Ectodermal cell (in vitro differentiated cells): ENCODE measurements around the gene ATP6V0A1.
A peak's percentile ranks its signal among the peaks of the same experiment; 100 is the strongest.

Experiments used
- H3K27ac ChIP-seq: 2 replicates; pipeline ENCODE4 v1.7.0; 2013; ENCODE audit warnings: mild to moderate bottlenecking, low read depth, low read length; ENCODE audit not compliant: insufficient read depth, poor library complexity, severe bottlenecking
- H3K27me3 ChIP-seq: 2 replicates; pipeline ENCODE4 v1.7.0; 2013; ENCODE audit warnings: mild to moderate bottlenecking, low read length; ENCODE audit not compliant: insufficient read depth, control insufficient read depth, poor library complexity, severe bottlenecking
- H3K36me3 ChIP-seq: one replicate; pipeline ENCODE4 v1.7.0; 2013; ENCODE audit warnings: low read length; ENCODE audit not compliant: control insufficient read depth, insufficient read depth
- H3K4me1 ChIP-seq: one replicate; pipeline ENCODE4 v1.7.0; 2013; ENCODE audit warnings: low read length; ENCODE audit not compliant: control insufficient read depth, insufficient read depth
- H3K4me3 ChIP-seq: 2 replicates; pipeline ENCODE4 v1.7.0; 2013; ENCODE audit warnings: low read depth, low read length, control low read depth; ENCODE audit not compliant: insufficient read depth
- H3K9me3 ChIP-seq: 2 replicates; pipeline ENCODE4 v1.7.0; 2013; ENCODE audit warnings: mild to moderate bottlenecking, low read length, moderate library complexity; ENCODE audit not compliant: control insufficient read depth
- WGBS, 2 experiments: methylation state at CpG; one replicate each; pipeline ENCODE4 v1.1.7; 2013; ENCODE audit warnings: missing lambda C conversion rate in 2 of 2; 5-methylcytosine and 5-hydroxymethylcytosine counted together

The ATP6V0A1 gene

GRCh38 chr17:42421507-42422338 is 37.0 kb upstream of the ATP6V0A1 start:
- H3K9me3 ChIP-seq, result no peaks in the 10 kb centered on the region
- peaks cover 40% of the 10 kb centered on the region for H3K27me3 ChIP-seq
- H3K36me3 ChIP-seq, result no peaks in the 10 kb centered on the region
- no peak overlapping the region for H3K27ac ChIP-seq
- peak overlapping the region; percentile 59 for H3K4me3 ChIP-seq
- WGBS, 2 experiments, result 1% methylated on average over 59 of the region's 59 CpGs
- peaks cover 6% of the 10 kb centered on the region for H3K4me1 ChIP-seq

DNA sequence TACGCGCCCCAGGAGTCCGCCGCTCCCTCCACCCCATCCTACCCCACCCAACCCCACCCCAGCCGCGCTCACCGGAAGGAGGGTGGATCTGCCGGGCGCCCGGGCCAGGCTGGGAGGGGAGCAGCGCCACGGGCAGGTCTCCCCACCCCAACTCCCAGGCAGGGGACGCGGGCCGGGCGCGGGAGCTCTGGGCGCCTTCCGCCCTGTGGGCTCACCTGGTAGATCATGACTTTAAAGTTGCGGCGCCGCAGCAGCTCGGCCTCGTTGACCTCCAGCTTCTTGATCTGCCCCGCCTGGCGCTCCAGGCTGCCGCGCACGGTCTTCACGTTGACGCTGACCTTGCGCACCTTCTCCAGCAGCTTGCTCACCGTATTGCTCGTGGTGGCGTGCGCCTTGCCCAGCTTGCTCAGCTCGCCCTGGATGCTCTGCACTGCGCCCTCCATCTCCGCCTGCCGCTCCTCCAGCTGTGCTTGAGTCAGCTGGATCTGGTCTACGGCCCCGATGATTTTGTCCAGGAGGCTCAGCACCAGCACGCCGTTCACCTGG is 36.2 kb upstream of the ATP6V0A1 start:
- Histone ChIP-seq H3K4me3 (peak overlapping the region; percentile 59), H3K36me3 (no peaks in the 10 kb centered on the region), H3K27me3 (peaks cover 40% of the 10 kb centered on the region), H3K9me3 (no peaks in the 10 kb centered on the region), H3K4me1 (peaks cover 6% of the 10 kb centered on the region), H3K27ac (no peak overlapping the region)
- 0 to 1% methylated on average over 44 of the region's 44 CpGs for WGBS, 2 experiments

GRCh38 chr17:42422958-42423712 is 35.5 kb upstream of the ATP6V0A1 start, which contains the start of gene CAVIN1:
Gene CAVIN1 (minus strand): TSS chr17:42423256. CDS start chr17:42423097, 159 bp downstream.
- peak within 1 kb of the TSS; percentile 59 for H3K4me3 ChIP-seq
- WGBS, 2 experiments, result 1 to 2% methylated on average over 57 to 58 of the region's 58 CpGs
- peaks cover 40% of the 10 kb centered on the region for H3K27me3 ChIP-seq
- peaks cover 6% of the 10 kb centered on the region for H3K4me1 ChIP-seq
- H3K27ac ChIP-seq, result no peak within 1 kb of the TSS
- H3K9me3 ChIP-seq, result no peaks in the 10 kb centered on the region
- no peaks in the 10 kb centered on the region for H3K36me3 ChIP-seq

GRCh38 chr17:42423766-42424165 is 34.9 kb upstream of the ATP6V0A1 start:
- Histone ChIP-seq H3K9me3 (no peaks in the 10 kb centered on the region), H3K36me3 (no peaks in the 10 kb centered on the region), H3K27me3 (peaks cover 40% of the 10 kb centered on the region), H3K4me3 (peak overlapping the region; percentile 59), H3K27ac (no peak overlapping the region), H3K4me1 (peaks cover 6% of the 10 kb centered on the region)
- WGBS, 2 experiments, result 65 to 72% methylated on average over 11 of the region's 11 CpGs

DNA sequence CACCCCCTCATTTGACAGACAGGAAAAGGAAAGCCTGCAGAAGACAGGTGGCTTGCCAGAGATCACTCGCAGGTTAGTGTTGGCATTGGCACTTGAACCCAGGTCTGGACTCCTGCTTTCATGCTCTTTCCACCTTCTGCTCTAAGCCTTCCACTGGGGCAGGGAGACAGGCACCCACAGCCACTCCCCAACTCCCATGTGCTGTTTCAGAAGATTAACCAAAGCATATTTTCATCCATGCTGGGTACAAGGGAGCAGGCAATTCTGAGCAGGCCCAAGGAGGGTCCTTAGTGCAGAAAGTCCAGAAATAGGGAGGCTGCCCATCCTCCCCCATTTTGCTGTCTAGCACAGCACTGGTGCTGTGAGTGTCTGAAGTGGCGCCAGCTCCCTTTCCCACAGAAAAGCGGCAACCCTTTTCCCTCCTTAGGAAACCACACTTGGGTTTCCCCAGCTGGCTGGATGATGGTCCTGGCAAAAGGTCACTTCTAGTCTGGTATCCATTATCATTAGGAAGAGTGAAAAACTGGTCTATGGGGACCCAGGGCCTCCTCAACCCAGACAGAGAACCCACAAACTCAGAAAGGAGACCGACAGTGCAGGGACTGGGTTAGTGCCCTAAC is 33.6 kb upstream of the ATP6V0A1 start:
- WGBS, 2 experiments, result 82 to 91% methylated on average over 4 of the region's 4 CpGs
- Histone ChIP-seq H3K4me1 (peaks cover 6% of the 10 kb centered on the region), H3K27me3 (peaks cover 37% of the 10 kb centered on the region), H3K4me3 (no peak overlapping the region), H3K9me3 (no peaks in the 10 kb centered on the region), H3K36me3 (no peaks in the 10 kb centered on the region), H3K27ac (no peak overlapping the region)

DNA sequence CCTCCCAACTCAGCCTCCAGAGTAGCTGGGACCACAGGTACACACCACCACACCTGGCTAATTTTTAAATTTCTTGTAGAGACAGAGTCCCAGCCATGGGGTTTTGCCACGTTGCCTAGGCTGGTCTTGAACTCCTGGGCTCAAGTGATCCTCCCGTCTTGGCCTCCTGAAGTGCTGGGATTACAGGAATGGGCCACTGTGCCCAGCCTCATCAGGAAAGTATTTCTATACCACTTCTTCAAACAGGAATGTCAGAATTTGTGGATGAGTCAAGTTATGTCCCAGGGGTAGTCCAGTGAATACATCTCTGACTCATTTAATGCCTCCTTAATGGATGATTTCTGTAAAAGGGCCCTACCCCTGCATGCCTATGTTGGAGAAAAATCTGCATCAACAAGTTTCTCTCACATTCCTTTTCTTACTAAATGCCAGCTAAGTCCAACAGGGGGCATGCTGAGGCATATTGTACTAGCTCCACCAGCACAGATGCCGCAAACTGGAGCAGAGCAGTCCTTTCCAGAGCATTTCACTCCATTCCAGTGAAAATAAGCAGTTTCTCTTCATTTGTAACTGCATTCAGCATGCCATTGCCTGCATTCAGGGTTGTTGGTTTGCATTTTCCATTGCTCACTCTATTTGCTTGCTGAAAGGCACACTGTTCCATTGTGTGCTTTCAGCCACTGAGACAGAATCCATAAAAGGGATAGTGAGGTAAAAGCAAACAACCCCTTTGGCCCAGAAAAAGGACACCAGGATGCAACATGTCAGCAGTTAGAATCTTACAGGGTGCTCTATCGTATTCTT is 30.3 kb upstream of the ATP6V0A1 start:
- 66 to 75% methylated on average over 4 of the region's 4 CpGs for WGBS, 2 experiments
- Histone ChIP-seq H3K27ac (no peak overlapping the region), H3K36me3 (no peaks in the 10 kb centered on the region), H3K27me3 (peaks cover 5% of the 10 kb centered on the region), H3K4me3 (no peak overlapping the region), H3K9me3 (no peaks in the 10 kb centered on the region), H3K4me1 (peaks cover 6% of the 10 kb centered on the region)

DNA sequence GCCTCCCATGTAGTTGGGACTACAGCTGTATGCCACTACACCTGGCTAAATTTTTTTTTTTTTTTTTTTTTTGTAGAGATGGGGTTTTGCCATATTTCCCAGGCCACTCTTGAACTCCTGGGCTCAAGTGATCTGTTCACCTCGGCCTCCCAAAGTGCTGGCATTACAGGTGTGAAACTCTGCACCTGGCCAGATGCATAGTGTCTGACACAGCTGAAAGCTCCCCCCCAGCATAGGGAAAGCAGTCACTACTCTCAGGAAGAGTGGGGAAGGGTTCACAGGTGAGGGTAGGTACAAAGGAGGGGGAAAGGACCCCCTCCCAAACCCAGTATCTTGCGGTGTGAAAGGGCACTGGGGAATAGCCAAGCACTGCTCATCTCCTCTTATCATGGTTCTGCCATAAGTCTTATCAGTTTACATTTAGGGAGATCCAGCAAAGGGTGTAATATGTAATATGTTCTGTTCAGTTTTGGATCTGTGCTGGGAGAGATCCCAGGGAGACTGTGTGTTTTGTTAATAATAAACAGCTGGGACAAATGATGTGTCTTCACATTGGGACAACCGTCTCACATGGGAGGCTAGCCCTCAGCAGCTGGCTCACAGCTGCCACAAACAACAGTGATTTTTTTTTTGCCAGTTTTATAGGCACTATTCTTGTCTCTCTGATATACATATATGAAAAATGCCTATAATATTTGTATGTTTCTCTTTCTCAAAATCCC is 28.8 kb upstream of the ATP6V0A1 start:
- Histone ChIP-seq H3K27ac (no peak overlapping the region), H3K4me3 (no peak overlapping the region), H3K36me3 (no peaks in the 10 kb centered on the region), H3K4me1 (no peaks in the 10 kb centered on the region), H3K27me3 (no peaks in the 10 kb centered on the region), H3K9me3 (no peaks in the 10 kb centered on the region)
- 84 to 95% methylated on average over 3 of the region's 3 CpGs for WGBS, 2 experiments

- no peaks in the 10 kb centered on the region for H3K4me1 ChIP-seq
- WGBS, 2 experiments, result 61 to 80% methylated on average over 3 of the region's 3 CpGs
- no peak overlapping the region for H3K27ac ChIP-seq
- no peaks in the 10 kb centered on the region for H3K9me3 ChIP-seq
- H3K27me3 ChIP-seq, result no peaks in the 10 kb centered on the region
- H3K4me3 ChIP-seq, result no peak overlapping the region
- no peaks in the 10 kb centered on the region for H3K36me3 ChIP-seq
Measured at GRCh38 chr17:42431758-42432161, 26.9 kb upstream of the ATP6V0A1 start.

- no peaks in the 10 kb centered on the region for H3K36me3 ChIP-seq
- no peak overlapping the region for H3K27ac ChIP-seq
- 94% methylated on average over 6 of the region's 6 CpGs for WGBS, 2 experiments
- no peaks in the 10 kb centered on the region for H3K4me1 ChIP-seq
- H3K4me3 ChIP-seq, result no peak overlapping the region
- H3K27me3 ChIP-seq, result no peaks in the 10 kb centered on the region
- H3K9me3 ChIP-seq, result no peaks in the 10 kb centered on the region
Measured at GRCh38 chr17:42436391-42436790, 22.3 kb upstream of the ATP6V0A1 start.
